Epithelial cell of esophagus (primary cell): ENCODE measurements around the gene ZNRF2.

Experiments
- DNase-seq: peaks from one replicate; pipeline ENCODE4 v3.0.0; 2010; ENCODE audit warnings: low read depth
- H3K4me3 ChIP-seq: 2 replicates; pipeline ENCODE4 v1.5.1; 2011; ENCODE audit warnings: mild to moderate bottlenecking, low read length, control low read depth
- TF ChIP-seq, protein P1 (sequence below): IDR thresholded peaks from 2 replicates; pipeline ENCODE4 v1.5.1; 2011; ENCODE audit warnings: low read depth, mild to moderate bottlenecking, low read length, control low read depth, inconsistent platforms; ENCODE audit not compliant: insufficient read depth; ENCODE audit errors: missing control alignments

The ZNRF2 gene

DNA sequence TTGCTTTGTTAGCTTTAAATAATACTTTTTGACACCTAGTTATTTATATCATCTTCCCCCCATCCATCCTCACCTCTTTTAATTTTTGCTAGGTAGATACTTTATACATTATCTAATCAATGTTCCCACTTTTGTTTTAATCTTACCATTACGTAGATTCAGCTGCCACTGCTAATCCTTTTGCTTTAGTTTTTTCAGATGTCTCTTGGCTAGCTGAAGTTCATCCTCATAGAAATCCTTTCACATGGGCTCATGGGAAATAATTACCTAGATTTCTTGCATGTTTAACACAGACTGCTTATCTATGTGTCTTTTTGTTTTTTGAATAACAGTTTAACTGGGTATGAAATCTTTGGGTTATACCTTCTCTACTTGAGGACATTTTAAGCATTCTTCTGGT, 60.1 kb downstream of the ZNRF2 start:
- TF ChIP-seq, protein P1, sequence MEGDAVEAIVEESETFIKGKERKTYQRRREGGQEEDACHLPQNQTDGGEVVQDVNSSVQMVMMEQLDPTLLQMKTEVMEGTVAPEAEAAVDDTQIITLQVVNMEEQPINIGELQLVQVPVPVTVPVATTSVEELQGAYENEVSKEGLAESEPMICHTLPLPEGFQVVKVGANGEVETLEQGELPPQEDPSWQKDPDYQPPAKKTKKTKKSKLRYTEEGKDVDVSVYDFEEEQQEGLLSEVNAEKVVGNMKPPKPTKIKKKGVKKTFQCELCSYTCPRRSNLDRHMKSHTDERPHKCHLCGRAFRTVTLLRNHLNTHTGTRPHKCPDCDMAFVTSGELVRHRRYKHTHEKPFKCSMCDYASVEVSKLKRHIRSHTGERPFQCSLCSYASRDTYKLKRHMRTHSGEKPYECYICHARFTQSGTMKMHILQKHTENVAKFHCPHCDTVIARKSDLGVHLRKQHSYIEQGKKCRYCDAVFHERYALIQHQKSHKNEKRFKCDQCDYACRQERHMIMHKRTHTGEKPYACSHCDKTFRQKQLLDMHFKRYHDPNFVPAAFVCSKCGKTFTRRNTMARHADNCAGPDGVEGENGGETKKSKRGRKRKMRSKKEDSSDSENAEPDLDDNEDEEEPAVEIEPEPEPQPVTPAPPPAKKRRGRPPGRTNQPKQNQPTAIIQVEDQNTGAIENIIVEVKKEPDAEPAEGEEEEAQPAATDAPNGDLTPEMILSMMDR, result no peak
- no peak for DNase-seq
- H3K4me3 ChIP-seq, result no peak overlapping the region

DNA sequence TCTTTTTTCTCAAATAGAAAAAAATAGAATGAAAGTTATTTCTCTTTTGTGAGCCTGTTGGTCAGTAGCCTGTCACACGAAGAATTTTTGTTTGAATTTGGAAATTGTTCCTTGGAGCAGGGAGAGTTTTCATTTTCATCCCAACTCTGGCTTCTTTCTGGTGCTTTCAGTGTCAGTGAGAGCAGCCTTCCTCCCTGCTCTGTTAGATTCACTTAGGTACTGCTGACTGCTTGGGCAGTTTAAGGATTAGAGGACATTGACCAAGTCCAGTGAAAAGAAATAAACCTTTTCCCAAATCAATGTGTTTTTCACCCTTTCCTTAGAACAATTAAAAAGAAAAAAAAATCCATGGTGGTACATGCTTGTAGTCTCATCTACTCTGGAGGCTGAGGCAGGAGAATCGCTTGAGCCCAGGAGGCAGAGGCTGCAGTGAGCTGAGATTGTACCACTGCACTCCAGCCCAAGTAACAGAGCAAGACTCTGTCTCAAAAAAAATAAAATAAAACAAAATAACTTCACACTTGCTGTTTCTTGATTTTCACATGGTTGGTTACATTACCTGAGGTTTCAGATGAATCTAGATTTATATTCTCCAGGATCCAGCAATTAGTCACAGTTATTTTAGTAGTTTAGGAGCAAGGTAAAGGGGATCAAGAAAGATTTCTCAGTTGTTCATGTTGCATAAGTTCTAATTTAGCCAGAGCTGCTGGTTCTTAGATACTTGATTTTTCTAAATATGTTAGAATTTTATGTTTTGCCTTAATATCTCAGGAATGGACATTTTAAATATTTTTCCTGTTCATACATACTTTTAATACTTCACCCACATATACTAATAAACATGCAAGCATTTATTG, 63.1 kb downstream of the ZNRF2 start:
- no peak overlapping the region for H3K4me3 ChIP-seq
- TF ChIP-seq, protein P1, result no peak
- DNase-seq, result peak; percentile 11

DNA sequence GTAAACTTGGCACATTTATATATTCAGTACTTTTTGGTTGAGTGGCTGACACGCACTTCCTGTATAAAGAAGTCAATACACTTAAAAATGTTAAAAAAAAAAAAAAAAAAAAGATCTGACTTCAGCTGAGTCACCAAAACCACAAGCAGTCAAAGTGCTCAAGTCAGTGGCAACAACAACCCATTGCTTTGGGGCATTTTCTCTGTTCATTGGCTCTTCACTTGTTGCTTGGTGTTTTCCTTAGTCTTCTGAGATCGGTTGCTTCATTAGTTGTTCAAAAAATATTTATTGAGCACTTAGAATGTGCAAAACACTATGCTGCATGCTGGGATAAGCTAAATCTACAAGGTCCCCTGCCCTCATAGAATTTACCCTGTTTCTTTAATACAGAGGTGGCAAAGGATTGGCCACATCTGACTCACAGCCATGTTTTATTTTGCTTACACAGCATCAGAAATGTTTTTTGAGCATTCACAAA, 63.7 kb downstream of the ZNRF2 start:
- H3K4me3 ChIP-seq, result no peak overlapping the region
- DNase-seq, result peak; percentile 93

DNA sequence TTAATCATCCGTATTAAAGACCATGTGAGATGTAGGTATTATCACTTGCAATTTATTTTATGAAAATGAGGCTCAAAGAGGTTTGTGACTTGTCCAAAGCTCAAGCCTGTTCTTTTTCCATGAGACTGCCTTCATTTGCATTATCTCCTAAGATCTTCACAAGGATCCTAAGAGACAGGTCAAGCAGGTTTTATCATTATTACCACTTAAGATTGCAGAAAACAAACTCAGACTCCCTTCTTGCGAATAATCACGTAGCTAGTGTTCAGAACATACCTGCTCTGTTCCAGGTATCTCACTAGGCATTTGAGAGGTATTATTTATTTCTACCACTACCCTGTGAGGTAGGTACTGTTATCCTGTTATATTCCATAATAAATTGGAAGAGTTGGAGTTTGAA, 64.8 kb downstream of the ZNRF2 start:
- peak; percentile 39 for DNase-seq
- TF ChIP-seq, protein P1, result no peak
- no peak overlapping the region for H3K4me3 ChIP-seq

More for the DNA sequence above, 63.7 kb downstream of the ZNRF2 start:
- TF ChIP-seq, protein P1, result no peak

DNA sequence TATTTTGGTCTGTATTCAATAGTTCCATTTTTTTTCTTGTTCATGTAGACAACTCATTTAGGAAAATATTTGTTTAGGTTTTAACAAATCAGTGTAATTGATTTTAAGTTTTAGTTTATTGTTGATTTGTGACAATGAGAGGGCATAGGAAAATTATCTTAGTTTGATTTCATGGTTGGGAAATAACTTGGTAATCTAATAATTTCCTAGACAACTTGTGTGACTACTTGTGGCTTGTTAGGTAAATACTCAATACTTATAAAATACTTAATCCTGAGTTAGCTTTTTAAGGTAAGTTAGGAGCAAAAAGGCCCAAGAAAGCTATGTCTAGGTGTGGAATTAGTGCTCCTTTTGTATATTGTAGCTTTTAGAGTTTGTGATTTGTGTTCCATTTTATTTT, 65.4 kb downstream of the ZNRF2 start:
- H3K4me3 ChIP-seq, result no peak overlapping the region
- TF ChIP-seq, protein P1, result no peak

DNA sequence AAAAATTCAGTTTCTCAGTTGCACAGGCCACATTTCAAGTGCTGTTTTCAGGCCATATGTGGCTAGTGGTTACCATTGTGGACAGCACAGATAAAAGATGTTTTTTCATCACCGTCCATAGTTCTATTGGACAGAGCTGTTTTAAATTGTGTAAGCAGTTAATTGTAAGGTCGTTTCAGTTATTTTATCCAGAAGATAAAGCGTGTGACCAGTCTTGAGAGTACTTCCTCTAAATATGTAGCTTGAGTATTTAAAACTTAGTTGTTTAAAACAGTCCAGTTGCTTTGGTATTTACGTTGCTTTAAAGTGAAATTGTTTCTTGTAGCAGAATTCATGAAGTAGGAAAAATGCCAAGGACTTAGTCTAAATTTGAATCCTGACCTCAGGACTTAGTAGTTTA, 66.9 kb downstream of the ZNRF2 start:
- DNase-seq, result no peak
- TF ChIP-seq, protein P1, result no peak
- H3K4me3 ChIP-seq, result no peak overlapping the region

More for the DNA sequence above, 65.4 kb downstream of the ZNRF2 start:
- DNase-seq, result no peak

DNA sequence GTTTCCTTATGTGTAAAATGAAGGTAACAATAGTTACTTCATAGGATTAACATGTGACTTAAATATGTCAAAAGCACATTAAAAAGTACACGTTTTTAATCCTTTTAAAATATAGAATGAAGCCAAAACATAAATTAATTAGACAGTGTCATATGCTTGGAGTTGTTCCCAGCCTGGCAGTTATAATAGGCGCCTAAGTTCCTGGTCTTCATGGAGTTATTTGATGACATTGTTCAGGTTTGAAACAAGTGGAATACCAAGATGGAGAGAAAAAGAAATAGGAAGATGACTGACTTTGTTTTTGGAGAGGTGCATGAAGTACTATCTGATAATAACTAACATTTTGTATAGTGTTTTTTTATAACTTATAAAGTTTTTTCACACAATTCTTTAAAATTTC, 67.3 kb downstream of the ZNRF2 start:
- no peak overlapping the region for H3K4me3 ChIP-seq
- no peak for DNase-seq
- TF ChIP-seq, protein P1, result no peak
